Lower leg skin (tissue), 4 donors: ENCODE results near the gene CACHD1. TPM values are rescaled to one million over a fixed set of nuclear protein-coding genes. Genes with fewer than 3 reads are reported as not detected.
"Not testable (repeated sequence)": the region's sequence is repeated elsewhere in the genome, so short reads cannot be mapped to it uniquely, and the experiment has no call there.

Experiments
- DNase-seq, 2 donors: peaks; one replicate each; pipeline ENCODE4 v3.0.0-alpha.2; 2019; ENCODE audit warnings: low spot score in 2 of 2
- H3K4me3 ChIP-seq: fragments of 200-600 bp; sonication (generic); 2 replicates; pipeline ENCODE4 v1.5.1; 2017; ENCODE audit warnings: mild to moderate bottlenecking, low read depth; ENCODE audit not compliant: poor library complexity, severe bottlenecking
- POLR2A ChIP-seq, 2 donors: fragments of 450-650 bp; IDR thresholded peaks; one replicate each; pipeline ENCODE4 v1.6.1; 2016 to 2017; ENCODE audit warnings: antibody characterized with exemption in 2 of 2, mild to moderate bottlenecking in 1 of 2, moderate library complexity in 1 of 2
- WGBS, 2 donors: methylation state at CpG; one replicate each; pipeline ENCODE4 v1.1.5; 2018; 5-methylcytosine and 5-hydroxymethylcytosine counted together
- intact Hi-C: fragments of 100-400 bp; cut with DNase I; formaldehyde crosslinking; loops from one replicate; pipeline ENCODE4 v1.15.0; 2023; ENCODE audit warnings: low total_unique reads
- total RNA-seq, 4 donors: library from RNA; depleted of rRNA; stranded (reverse); fragments of >200 nt; gene quantifications; one replicate each; pipeline ENCODE4 v1.1.0, GENCODE V29; 2016
- TF ChIP-seq, protein P1 (sequence below), 3 donors: fragments of 450-650 bp; IDR thresholded peaks; one replicate each; pipeline ENCODE4 v1.5.1; 2016; ENCODE audit warnings: antibody characterized with exemption in 3 of 3, mild to moderate bottlenecking in 3 of 3, moderate library complexity in 2 of 3

Gene CACHD1
- total RNA-seq, 4 donors from 2014 or later, result 7.3 to 17.1 (median 10.9) TPM

DNA sequence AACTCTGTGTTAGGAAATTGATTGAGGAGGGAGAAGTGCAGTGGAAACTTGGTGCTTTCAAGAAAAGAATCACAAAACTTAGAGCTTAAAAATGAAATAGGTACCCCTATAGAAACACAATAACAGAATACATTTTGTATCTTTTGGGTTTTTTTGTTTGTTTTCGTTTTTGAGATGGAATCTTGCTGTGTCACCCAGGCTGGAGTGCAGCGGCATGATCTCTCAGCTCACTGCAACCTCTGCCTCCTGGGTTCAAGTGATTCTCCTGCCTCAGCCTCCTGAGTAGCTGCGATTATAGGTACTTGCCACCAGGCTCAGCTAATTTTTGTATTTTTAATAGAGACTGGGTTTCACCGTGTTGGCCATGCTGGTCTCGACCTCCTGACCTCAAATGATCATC is 223.5 kb downstream of the CACHD1 start:
- DNase-seq, result no peak
- intact Hi-C loops, result loop anchor here (10.0 kb wide), 1 partner anchor 131 kb away; no protein-coding TSS in a partner anchor
- H3K4me3 ChIP-seq, result no peak overlapping the region
- 89 to 94% methylated on average over 5 of the region's 5 CpGs for WGBS, 2 donors
- no peak for TF ChIP-seq POLR2A (IDR thresholded peaks at IDR 0.05)
- TF ChIP-seq, protein P1, sequence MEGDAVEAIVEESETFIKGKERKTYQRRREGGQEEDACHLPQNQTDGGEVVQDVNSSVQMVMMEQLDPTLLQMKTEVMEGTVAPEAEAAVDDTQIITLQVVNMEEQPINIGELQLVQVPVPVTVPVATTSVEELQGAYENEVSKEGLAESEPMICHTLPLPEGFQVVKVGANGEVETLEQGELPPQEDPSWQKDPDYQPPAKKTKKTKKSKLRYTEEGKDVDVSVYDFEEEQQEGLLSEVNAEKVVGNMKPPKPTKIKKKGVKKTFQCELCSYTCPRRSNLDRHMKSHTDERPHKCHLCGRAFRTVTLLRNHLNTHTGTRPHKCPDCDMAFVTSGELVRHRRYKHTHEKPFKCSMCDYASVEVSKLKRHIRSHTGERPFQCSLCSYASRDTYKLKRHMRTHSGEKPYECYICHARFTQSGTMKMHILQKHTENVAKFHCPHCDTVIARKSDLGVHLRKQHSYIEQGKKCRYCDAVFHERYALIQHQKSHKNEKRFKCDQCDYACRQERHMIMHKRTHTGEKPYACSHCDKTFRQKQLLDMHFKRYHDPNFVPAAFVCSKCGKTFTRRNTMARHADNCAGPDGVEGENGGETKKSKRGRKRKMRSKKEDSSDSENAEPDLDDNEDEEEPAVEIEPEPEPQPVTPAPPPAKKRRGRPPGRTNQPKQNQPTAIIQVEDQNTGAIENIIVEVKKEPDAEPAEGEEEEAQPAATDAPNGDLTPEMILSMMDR (IDR thresholded peaks at IDR 0.05), result no peak

DNA sequence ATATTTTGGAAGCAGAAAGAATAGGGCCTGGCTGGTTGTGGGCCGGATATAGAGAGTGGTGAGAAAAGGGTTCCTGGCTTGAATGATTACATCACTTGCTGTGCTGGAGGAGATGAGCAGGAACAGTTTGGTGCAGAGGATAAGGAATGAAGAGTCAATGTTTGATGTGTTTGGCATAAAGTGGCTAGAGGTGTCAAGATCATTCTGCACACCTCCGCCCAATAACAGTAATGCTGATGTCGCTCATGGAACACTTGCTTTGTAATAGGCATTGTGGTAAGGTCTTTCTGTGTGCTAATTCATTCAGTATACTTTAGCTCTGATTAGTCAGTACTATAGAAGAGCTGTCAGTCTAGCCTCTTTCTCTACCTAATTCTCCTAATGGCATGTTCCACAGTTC is 226.9 kb downstream of the CACHD1 start:
- TF ChIP-seq, protein P1 (IDR thresholded peaks at IDR 0.05), result no peak
- TF ChIP-seq POLR2A (IDR thresholded peaks at IDR 0.05), result no peak
- 83 to 94% methylated on average over 3 of the region's 3 CpGs for WGBS, 2 donors
- no peak for DNase-seq
- no peak overlapping the region for H3K4me3 ChIP-seq
- intact Hi-C loops, result loop anchor here (10.0 kb wide), 1 partner anchor 128 kb away; no protein-coding TSS in a partner anchor

DNA sequence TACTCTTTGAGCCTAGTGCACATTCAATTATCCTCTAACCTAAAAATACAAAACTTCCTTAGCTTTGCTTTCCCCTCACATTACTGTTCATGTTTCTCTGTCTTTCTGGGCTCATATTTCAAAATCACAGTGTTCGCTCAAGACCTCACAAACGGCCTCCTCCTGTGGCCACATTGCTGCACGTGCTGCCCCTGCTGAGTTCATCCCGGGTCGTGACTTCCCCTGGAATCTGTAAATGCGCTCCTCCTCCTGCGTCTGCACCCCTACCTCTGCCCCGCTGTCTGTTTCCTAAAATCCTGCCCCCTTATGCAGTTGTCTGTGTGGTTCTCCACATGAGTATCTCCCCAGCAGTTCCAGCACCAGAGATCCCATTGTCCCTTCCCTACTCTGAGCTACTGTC is 229.4 kb downstream of the CACHD1 start:
- TF ChIP-seq POLR2A (IDR thresholded peaks at IDR 0.05), result no peak
- TF ChIP-seq, protein P1 (IDR thresholded peaks at IDR 0.05), result no peak
- no peak for DNase-seq
- intact Hi-C loops, result loop anchor here (10.0 kb wide), 1 partner anchor 125 kb away; no protein-coding TSS in a partner anchor
- 78 to 84% methylated on average over 8 of the region's 8 CpGs for WGBS, 2 donors
- no peak overlapping the region for H3K4me3 ChIP-seq

DNA sequence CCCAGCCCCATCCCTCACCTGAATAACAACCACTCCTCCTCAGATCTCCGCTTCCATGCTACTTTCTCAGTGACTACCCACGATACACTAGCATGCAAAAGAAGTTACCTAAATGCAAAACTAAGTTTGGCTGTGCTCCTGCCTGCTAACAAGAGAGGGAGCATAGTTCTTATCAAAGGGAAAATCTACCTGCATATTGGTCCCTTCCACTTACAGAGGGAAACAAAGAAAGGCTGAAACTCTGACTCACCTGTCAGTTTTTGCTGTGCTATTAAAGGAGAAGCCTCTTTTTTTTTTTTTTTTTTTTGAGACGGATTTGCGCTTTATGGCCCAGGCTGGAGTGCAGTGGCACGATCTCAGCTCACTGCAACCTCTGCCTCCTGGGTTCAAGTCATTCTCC is 231.1 kb downstream of the CACHD1 start:
- intact Hi-C loops, result no loop called here
- no peak for TF ChIP-seq POLR2A (IDR thresholded peaks at IDR 0.05)
- TF ChIP-seq, protein P1 (IDR thresholded peaks at IDR 0.05), result no peak
- WGBS, 2 donors, result 68 to 85% methylated on average over 5 of the region's 5 CpGs
- H3K4me3 ChIP-seq, result no peak overlapping the region
- DNase-seq, result no peak

DNA sequence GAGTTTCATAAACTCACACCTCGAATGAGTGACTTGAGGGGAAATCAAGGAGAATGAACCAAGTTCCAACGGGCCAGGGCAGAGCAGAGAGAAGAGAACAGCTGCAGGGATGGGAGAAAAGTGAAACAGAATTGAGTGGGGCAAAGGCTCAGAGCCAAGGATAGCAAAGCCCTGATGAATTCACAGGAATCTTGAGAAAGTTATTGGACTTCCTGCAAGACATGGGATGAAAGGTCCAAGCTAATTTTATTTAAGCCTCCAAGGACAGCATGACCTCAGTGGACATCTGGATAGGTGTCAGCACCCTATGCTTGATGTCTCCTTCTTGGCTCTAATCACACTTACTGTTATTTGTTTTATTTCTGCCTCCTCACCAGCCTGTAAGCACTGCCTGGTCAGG is 232.0 kb downstream of the CACHD1 start:
- WGBS, 2 donors, result 14 to 23% methylated on average over 2 of the region's 2 CpGs
- TF ChIP-seq, protein P1 (IDR thresholded peaks at IDR 0.05), result no peak
- TF ChIP-seq POLR2A (IDR thresholded peaks at IDR 0.05), result no peak
- no peak overlapping the region for H3K4me3 ChIP-seq
- DNase-seq, result no peak
- intact Hi-C loops, result no loop called here

DNA sequence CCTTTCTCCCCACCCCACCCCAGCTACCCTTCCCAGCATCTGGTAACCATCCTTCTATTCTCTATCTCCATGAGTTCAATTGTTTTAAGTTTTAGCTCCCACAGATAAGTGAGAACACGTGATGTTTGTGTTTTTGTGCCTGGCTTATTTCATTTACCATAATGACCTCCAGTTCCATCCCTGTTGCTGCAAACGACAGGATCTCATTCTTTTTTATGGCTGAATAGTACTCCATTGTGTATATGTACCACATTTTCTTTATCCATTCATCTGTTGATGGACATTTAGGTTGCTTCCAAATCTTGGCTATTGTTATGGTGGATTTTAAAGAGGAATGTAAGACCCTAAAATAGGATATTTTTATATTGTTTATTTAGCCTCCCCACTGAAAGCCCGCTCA is 232.7 kb downstream of the CACHD1 start:
- WGBS, 2 donors, result 83 to 84% methylated on average over 3 of the region's 3 CpGs
- intact Hi-C loops, DNase-seq, H3K4me3 ChIP-seq: not testable (repeated sequence)
